Pons (tissue), 1 donor: ENCODE data around the gene DEPDC7.
"Not testable (repeated sequence)": the region's sequence is repeated elsewhere in the genome, so short reads cannot be mapped to it uniquely, and the experiment has no call there.

Source experiments
- DNase-seq: peaks from one replicate; pipeline ENCODE4 v3.0.0-alpha.2; 2016; ENCODE audit warnings: low spot score

The DEPDC7 gene

DNA sequence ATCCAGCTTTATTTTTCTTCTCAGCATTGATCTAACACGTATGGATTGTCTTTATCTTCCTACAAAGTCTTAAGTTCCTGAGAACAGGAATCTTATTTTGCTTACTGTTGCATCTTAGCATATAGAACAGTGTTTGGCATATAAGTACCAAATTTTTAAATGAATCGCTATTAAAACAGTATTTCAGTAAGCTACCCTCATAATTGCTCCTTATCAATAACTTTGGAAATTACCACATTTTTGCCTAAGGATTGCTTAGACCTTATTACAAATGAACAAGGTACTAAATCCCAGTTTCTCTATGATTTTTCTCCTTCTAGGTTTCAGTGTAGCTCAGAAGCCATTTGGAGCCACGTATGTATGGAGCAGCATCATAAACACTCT lies 9.7 kb downstream of the DEPDC7 start:
- DNase-seq, result no peak

DNA sequence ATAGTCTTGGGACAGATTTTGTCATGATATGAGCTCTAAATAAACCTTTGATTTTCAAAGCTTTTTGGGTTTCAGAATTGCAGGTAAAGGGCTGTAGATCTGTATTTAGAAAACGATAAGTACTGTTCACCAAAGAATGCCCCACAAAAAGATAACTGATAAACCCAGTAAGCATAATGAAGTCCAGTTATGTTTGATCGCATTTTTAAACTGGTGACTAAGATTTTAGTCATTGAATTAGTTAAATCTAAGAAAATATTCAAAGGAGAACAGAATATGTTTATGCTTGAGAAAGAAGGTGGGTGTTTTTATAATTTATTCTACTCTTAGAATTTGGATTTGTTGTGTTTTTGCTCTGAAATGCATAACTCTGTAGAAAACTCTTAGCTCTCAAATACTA lies 11.6 kb downstream of the DEPDC7 start:
- no peak for DNase-seq

DNA sequence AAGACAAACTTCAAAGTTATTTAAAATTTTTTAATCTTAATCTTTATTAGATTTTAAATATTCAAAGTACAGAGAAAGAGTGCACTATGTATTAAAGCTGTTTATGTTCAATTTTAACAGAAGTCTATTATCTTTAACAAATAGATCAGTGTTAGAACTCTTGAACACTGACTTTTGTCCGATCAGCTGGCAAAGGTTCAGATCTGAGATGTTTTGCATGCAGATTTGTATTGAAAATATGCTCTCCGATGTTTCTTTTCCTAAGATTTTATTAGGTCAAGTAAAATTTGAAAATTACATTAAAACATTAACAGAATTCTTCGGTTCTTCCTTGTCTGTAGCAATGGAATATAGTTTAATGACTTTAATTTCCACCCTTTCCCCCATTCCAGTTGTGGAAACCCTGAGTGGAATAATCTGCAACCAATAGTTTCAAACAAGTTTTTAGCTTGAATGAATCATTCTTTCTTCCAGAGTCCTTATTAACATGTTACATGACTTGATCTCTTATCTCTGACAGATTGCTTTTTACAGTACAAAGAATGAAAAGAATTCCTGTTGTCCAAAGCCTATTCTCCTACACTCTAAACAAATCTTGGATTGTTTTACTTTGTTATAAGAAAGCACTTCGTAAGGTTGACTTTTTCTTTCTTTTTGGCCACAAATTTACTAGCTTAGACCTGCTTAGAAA lies 12.3 kb downstream of the DEPDC7 start:
- DNase-seq, result peak; percentile 81

DNA sequence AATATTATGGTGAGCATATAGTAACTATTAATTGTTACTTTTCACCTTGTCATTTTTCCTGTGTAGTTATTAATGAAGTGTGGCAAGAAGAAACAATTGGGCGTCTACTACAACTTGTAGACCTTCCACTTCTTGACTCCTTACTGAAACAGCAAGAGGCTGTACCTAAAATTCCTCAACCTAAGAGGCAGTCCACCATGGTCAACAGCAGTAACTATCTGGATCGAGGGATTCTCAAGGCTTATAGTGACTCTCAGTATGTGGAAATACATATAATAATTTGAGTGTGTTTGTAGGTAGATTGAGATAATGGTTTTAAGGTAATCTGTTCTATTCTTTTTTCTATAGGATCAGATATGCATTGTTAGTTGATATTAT lies 12.8 kb downstream of the DEPDC7 start:
- DNase-seq, result no peak

DNA sequence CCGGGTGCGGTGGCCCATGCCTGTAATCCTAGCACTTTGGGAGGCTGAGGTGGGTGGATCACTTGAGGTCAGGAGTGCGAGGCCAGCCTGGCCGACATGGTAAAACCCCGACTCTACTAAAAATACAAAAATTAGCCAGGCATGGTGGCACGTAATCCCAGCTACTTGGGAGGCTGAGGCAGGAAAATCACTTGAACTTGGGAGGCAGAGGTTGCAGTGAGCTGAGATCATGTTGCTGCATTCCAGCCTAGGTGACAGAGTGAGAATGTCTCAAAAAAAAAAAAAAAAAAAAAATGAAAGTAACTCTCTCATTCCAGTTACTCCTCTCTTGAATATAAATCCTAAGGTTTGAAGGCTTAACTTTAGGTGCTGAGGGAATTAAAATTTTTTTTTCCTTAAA lies 13.5 kb downstream of the DEPDC7 start:
- DNase-seq, result not testable (repeated sequence)

DNA sequence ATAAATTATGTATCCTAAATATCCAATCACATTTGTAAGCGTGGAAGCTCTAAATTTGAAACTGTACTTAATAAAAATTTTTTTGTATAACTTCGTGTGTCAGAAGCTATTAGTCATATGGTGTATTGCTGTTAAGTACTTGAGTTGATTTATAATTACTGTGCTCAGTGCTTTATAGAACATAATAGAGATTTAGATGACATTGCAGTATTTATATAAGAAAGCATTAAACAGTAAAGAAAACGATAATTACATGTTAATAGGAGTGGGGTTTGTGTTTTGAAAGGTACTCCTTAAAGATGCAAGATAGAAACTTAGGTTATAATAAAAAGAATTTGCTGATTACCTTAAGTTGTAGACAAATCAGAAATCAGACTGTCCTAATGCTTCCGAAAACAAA lies 17.8 kb downstream of the DEPDC7 start:
- DNase-seq, result no peak

DNA sequence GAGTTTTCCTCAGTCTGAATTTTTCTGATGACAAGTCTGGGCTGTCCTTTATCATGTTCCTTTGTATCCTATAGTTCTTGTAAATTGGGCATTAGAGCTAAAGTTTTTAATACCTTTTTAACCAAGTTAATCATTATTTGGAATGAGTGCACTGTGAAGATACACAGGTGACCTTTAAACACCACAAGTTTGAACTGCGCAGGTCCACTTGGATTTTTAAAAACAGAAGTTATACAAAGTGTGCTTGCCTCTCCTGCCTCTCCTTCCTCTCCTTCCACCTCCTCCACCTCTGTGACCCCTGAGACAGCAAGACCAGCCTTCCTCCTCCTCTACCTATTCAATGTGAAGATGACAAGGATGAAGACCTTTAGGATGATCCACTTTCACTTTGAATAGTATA lies 19.3 kb downstream of the DEPDC7 start:
- no peak for DNase-seq

DNA sequence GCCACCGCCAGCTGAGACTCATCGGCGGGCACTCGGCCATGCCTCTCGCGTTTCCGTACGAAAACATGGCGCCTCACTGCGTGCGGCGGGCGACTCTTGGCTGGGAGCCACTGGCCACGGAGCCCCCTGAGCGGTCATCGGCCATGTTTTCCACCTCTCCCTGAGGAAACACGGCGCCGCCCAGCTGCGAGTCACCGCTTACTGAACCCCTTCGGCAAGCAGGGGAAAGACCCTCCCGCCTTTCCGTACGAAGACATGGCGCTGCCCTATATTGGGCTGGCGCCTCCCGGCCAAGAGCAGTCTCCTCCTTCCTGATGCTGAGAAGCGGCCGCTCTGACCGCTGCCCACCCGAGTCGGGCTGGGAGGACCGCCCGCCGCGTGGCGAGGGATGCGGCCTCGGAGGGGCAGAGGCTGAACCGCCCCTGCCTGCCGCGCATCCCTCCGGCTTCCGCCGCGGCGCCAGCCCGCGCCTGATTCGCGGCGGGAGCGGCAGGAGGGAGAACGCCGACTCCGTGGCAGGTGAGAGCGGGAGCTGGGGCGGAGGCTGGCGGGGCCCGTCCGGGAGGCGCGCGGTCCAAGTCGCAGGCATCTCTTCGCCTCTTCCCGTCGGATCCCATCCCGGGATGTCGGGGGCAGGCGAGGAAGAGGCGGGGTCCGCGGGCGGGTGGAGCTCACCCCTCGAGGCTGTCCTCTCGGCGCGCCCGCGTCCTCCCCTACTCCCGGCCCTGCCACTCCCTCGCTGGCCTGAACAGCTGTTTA lies 23.8 kb downstream of the DEPDC7 start, which contains the start of gene TCP11L1:
Gene TCP11L1 (plus strand): TSS at position 299 of the 759 bp plus-strand sequence. CDS start 4,202 bp downstream, outside the sequence.
- peak; percentile 92 for DNase-seq

DNA sequence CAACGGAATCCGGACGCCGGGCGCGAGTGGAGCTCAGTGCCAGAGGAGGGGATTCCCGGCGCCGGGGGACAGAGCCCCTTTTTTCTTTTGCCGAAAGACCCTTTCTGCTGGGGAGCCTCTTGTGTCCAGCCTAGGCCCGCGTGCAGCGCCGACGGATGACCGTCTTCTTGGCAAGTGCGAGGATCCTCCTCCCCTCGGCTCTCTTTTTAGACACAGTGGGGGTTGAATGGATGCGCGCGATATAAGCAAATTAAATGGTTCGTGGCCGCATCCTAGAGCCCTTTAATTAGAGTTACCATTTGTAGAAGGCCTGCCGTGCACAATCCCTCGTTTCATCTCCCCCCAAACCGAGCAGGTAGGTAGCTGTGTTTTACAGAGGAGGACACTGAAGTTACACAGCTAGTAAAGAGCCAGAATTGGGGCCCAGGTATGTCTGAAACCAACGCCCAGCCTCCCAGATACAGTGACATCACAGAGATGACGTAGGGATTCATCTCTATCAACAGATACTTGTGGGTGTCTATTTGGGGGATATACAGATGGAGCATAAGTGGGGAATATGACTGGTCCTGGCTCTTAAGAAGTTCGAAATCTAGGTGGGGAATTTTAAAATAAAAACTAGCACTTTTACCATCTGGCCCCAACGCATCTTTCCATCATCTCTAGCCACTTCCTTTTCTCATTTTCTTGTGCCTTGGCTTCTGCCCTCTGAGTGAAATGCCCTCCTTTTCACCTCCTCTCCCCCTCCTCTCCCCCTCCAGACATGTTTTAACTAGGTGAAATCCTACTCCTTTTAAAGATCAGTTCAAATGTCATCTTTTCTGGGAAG lies 24.6 kb downstream of the DEPDC7 start:
- peak; percentile 62 for DNase-seq

DNA sequence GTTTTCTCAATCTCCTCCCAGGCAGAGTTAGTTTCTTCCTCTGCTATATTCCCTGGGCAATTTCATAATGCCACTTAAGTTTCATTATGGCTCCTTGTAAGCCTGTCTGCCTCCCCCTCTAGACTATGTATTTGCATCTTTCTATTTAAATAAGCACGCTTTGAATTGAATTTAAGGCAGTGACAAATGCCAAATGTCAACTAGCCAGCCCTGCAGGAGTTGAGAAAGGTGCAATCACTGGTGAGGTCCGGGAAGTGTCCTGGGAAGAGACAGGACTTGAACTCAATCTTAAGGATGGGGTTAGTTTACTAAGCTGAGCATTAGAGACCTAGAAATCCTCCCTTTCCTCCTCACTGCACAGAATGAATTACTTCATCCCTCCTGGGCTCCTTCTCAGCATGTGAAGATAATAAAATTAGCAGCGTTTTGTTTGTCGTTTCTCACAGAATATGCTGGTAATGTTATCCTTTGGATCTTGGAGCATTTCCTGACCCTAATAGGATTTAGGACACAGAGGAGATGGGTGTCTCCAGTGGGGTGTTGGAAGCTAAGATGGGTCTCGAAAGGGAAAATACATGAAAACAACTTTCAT lies 25.3 kb downstream of the DEPDC7 start:
- no peak for DNase-seq

DNA sequence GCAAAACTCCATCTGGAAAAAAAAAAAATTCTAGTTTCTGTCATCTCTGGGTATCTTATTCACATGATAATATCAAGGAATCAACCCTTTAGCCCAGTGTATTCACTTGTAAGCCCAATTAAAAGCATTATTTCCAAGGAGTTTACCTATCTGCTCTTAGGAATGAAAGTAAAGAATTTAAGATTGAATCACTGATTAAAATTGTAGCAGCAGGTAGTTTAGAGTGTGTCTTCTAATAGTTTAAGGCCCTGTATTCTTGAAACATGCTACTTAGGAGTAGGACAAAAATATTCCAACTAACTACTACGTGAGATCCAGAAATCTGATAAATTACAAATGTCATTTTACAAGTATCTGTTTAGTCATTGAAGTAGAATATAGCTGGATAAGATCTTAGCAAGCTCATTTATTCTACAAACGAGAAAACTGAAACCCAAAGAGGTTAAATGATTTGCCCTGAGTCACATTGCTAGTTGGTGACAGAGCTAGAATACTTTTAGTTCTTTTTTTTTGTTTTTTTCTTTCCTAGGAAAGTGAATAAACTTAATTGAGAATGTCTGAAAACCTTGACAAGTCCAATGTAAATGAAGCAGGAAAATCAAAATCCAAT lies 27.6 kb downstream of the DEPDC7 start:
- DNase-seq, result no peak

DNA sequence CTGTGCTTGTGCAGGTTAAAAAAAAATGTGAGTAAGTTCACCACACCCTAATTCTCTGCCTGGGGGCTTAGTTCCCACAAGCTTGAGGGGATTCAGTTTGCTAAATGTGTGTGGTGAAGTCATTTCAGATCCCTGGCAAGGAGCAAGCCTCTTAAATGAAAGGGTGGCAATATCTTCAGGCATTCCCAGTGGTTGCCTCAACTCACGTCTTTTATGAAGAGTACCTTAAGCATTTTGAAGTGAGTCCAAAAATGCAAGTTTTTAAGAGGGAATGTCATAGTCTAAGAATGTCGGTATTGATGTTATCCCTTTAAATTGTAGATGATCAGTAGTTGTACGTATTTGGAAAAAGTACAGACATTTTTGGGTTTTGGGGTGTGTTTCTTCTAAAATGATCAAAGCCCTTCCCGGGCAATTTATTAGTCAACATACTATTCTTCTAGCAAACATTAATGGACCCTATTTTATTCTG lies 28.6 kb downstream of the DEPDC7 start:
- DNase-seq, result no peak

DNA sequence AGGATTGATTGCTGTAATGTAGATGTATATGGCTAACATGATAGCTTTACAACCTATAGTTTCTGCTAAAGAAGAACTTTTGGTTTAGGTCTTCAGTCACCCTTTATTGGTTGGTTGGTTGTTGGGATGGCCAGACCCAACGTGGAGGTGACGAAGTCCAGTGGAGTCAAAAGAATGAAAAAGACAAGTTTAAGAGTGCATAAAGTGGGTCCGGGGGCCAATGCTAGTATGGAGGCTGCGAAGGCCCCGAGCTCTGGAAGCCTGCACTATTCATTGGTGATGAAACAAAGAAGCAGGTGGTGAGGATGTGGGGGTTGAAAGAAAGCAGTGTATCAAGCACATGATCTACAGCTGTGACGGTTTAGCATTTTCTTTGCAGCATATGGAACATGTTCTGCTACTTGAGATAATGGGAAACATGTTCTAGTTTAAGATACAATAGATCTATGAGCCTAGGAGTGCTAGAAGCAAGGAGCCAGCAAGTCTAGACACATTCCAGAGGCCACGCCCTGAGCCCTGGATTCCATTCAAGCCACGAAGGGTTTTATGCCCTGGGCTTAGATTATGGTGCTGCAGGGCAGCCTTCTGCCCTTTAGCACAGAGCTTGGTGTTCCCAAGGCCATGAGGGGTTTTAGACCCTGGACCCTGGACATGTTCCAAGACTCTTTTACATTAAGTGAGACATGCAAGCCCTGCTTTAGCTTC lies 30.0 kb downstream of the DEPDC7 start:
- DNase-seq, result no peak

DNA sequence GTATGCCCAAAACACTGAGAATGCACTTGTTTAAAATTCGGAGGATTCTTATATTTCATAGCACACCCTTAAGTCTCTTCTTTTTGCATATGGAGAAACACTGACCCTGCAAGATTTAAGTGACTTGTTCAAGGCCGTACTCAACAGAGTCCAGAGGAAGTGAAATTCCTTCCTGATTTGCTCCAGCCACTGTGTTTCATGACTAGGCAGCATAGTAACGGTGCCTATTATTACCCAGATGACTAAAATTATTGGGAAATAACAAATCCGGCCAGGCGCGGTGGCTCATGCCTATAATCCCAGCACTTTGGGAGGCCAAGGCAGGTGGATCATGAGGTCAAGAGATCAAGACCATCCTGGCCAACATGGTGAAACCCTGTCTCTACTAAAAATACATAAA lies 33.0 kb downstream of the DEPDC7 start:
- peak; percentile 53 for DNase-seq

DNA sequence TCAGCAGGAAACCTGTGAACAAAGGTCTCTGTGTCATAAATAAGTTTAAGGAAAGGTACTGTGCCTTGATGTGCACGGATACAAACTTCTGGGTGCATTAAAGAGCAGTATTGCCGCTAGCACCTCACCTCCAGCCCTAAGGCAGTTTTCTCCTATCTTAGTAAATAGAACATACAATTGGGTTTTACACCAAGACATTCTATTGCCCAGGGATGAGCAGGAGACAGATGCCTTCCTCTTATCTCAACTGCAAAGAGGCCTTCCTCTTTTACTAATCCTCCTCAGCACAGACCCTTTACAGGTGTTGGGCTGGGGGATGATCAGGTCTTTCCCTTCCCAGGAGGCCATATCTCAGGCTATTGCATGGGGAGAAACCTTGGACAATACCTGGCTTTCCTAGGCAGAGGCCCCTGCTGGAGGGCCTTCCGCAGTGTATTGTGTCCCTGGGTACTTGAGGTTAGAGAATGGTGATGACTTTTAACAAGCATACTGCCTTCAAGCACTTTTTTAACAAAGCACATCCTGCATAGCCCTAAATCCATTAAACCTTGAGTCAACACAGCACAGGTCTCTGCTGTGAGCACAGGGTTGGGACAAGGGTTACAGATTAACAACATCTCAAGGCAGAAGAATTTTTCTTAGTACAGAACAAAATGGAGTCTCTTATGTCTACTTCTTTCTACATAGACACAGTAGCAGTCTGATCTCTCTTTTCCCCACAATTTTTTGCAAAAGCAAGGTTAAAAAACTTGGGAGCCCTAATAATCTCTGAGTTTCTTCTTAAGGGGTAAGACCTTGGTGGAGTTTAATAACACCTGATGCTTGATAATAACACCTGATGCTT lies 34.1 kb downstream of the DEPDC7 start:
- DNase-seq, result not testable (repeated sequence)

DNA sequence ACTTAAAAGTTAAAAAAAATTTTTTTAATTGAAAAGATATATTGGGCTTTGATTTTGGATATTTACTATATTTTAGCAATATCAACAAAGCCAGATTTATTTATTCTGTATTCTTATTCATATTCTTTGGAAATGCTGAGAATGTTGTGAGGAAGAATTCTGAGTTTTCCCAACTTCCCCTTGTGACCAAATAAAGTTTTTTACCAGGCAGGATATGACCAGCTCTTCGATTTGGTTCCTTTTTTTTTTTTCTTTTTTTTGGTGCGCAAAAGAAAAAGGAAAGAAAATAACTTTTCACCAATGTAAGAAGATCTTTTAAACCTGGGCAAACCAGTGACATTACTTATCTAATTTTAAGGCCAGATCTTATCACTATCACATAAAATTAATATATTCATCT lies 36.6 kb downstream of the DEPDC7 start:
- peak; percentile 35 for DNase-seq

DNA sequence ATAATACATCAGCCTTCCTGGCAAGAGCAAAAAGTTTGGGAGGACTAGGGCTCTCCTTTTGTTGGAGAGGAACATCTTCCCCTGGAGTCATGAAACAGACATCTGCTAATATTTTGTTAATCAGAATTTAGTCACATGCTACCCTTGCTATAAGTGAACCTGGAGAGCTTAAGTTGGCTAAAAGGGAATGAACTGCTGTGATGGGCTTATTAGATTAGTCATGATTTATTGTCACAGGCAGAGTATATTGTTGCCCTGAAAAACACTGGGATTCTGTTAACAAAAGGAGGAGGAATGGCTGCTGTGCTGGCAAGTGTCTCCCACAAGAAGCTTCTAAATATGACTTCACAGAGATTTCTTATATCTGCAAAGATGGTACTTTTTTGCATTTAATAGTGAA lies 39.7 kb downstream of the DEPDC7 start:
- DNase-seq, result no peak

DNA sequence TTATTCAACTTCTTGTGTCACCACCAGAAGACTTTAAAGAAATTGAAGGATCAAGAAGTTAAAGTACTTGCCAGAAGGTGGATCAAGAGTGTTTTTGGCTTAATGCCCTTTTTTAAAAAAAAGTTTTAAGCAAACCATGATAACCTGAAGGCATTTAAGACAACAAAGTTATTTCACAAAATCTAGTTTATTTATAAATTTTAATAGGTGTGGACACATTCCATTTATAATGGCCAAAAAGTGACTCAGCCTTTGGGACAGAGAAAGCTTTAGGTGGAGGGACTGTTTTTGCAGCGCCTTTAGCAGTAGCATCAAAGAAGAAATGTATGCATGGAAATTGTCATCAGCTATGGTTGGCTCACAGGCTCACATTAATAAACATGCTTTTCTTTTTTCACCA lies 41.6 kb downstream of the DEPDC7 start:
- no peak for DNase-seq

DNA sequence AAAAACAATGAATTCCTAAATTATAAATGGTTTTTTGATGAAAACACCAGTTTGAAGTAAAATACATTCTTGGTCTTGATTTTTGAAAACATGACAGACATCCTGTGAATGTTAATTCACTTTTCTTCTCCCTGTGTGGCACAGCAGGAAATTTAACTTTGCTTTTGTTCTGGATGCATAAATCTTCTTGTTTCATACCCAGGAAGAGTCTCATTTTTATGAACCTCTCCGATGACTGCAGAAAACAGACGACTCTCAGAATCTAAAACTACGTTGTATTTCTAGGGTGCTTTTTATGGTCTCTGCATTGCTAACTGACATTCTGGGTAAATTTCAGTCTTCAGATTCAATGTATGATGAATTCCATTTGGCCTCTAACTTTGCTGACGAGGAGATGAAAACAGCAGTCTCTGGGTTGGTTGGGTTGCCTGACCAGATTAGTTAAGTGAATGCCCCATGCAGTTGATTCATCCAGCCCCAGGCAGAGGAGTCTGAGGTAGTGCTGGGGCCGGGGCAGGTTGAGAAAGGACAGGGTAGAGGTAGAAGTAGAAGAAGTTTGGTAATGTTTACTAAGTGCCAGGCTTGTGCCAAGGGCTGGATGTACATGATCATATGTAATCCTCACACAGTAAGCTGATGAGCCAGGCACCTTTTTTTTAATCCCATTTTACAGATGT lies 43.8 kb downstream of the DEPDC7 start:
- no peak for DNase-seq

DNA sequence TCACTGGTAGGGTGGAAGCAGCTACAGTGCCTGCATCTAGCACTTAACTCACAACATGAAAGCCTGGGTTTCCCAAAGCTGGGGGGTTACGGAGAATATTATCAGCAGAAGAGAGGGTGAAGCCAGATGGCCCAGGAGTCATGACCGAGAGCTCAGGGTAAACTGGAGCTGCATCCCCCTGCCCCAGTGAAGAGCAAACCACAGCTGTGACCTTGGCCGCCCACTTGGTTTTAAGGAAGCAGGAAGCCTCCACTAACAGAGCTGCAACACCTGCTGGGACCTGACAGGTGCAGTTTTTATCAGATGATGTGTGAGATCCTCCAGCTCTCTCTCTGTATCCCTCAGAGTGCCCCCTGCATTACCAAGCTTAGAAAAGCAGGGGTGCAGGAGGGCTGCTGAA lies 44.6 kb downstream of the DEPDC7 start:
- DNase-seq, result no peak
